Fibroblast of peridontal ligament (primary cell): Measurements from ENCODE around the gene TSSK2.

Source experiments
- DNase-seq: peaks from one replicate; pipeline ENCODE4 v3.0.0-alpha.2; 2010; ENCODE audit errors: extremely low read depth

TSSK2 gene

GRCh38 chr22:19125011-19125410, 6.1 kb upstream of the TSSK2 start:
- no peak for DNase-seq

- no peak for DNase-seq
These were observed 5.4 kb upstream of the TSSK2 start for GRCh38 chr22:19125474-19126308.

GRCh38 chr22:19126309-19127273, 4.5 kb upstream of the TSSK2 start:
- DNase-seq: no peak

- DNase-seq: no peak
These were observed 3.6 kb upstream of the TSSK2 start for GRCh38 chr22:19127329-19128008.

- no peak for DNase-seq
These were observed 3.1 kb upstream of the TSSK2 start for GRCh38 chr22:19128009-19128401.

GRCh38 chr22:19128946-19129727, 2.0 kb upstream of the TSSK2 start:
- DNase-seq: no peak

- no peak for DNase-seq
These were observed 1.2 kb upstream of the TSSK2 start for GRCh38 chr22:19129871-19130270.

GRCh38 chr22:19131685-19132015, 542 bp downstream of the TSSK2 start:
- no peak for DNase-seq

- no peak for DNase-seq
These were observed 1.0 kb downstream of the TSSK2 start for GRCh38 chr22:19132153-19132552.

GRCh38 chr22:19132693-19133400, 1.7 kb downstream of the TSSK2 start:
- DNase-seq: no peak

- no peak for DNase-seq
These were observed 2.5 kb downstream of the TSSK2 start for GRCh38 chr22:19133561-19133960.

GRCh38 chr22:19134176-19134831, 3.2 kb downstream of the TSSK2 start:
- no peak for DNase-seq

- no peak for DNase-seq
These were observed 3.8 kb downstream of the TSSK2 start for GRCh38 chr22:19134874-19135273.

GRCh38 chr22:19136915-19137314, 5.8 kb downstream of the TSSK2 start:
- no peak for DNase-seq

- no peak for DNase-seq
These were observed 6.5 kb downstream of the TSSK2 start for GRCh38 chr22:19137384-19138216.

GRCh38 chr22:19138217-19139000, 7.3 kb downstream of the TSSK2 start:
- no peak for DNase-seq

- no peak for DNase-seq
These were observed 7.9 kb downstream of the TSSK2 start for GRCh38 chr22:19139001-19139356.

GRCh38 chr22:19139974-19140373, 8.9 kb downstream of the TSSK2 start:
- DNase-seq: no peak

- no peak for DNase-seq
These were observed 11.3 kb downstream of the TSSK2 start for GRCh38 chr22:19142394-19142793.
